ENCODE measurements around the gene TJP1.

The TJP1 gene

GRCh38 chr15:29669823-29670222 lies 152.4 kb downstream of the TJP1 start:
- Histone ChIP-seq H3K27ac (ENCODE audit: extremely low read depth, low read depth, low read length) (no peak overlapping the region), H3K36me3 (ENCODE audit: control insufficient read depth in 2 of 2, insufficient read depth in 1 of 2, low read length in 2 of 2) (no peaks in the 10 kb centered on the region), H3K4me3 (ENCODE audit: low read depth, low read length) (no peak overlapping the region), H3K9me3 (ENCODE audit: control insufficient read depth, insufficient read depth, low read depth, low read length) (no peaks in the 10 kb centered on the region), H3K4me1 (ENCODE audit: control insufficient read depth, insufficient read depth, low read length) (no peaks in the 10 kb centered on the region)
- TF ChIP-seq TRIM28 (IDR thresholded peaks at IDR 0.05; ENCODE audit: borderline replicate concordance, low read length): no peak
- TF ChIP-seq ZSCAN4 (tag by site-specific recombination; IDR thresholded peaks at IDR 0.05): no peak
- TF ChIP-seq SP2 (tag by site-specific recombination; IDR thresholded peaks at IDR 0.05): no peak
- no peak for TF ChIP-seq ZNF114 (tag by site-specific recombination; IDR thresholded peaks at IDR 0.05)
- no peak for TF ChIP-seq ZSCAN16 (tag by site-specific recombination; IDR thresholded peaks at IDR 0.05)
- TF ChIP-seq ZNF658 (tag by site-specific recombination; IDR thresholded peaks at IDR 0.05): no peak
- TF ChIP-seq SCRT2 (tag by site-specific recombination; IDR thresholded peaks at IDR 0.05): no peak
- no peak for TF ChIP-seq GLI4 (tag by site-specific recombination; IDR thresholded peaks at IDR 0.05)
- TF ChIP-seq ZNF23 (tag by site-specific recombination; IDR thresholded peaks at IDR 0.05; ENCODE audit: borderline replicate concordance): no peak
- TF ChIP-seq ZBTB48 (tag by site-specific recombination; IDR thresholded peaks at IDR 0.05): no peak
- ChIA-PET POLR2A (no interaction called here), CTCF (interaction anchor here (0.7 to 1.9 kb wide), 3 partner anchors 256 to 673 kb away, joined by 3 to 11 read pairs (median 3); no protein-coding TSS in a partner anchor)

GRCh38 chr15:29668120-29668602 lies 154.1 kb downstream of the TJP1 start:
- CTCF ChIA-PET: interaction anchor here (0.6 to 2.3 kb wide), 6 partner anchors 12 to 407 kb away, joined by 3 to 11 read pairs (median 4); no protein-coding TSS in a partner anchor
- H3K36me3 ChIP-seq (ENCODE audit: control insufficient read depth in 2 of 2, insufficient read depth in 1 of 2, low read length in 2 of 2): no peaks in the 10 kb centered on the region
- H3K27ac ChIP-seq (ENCODE audit: extremely low read depth, low read depth, low read length): no peak overlapping the region
- TF ChIP-seq ZNF610 (tag by site-specific recombination; IDR thresholded peaks at IDR 0.05; ENCODE audit: borderline replicate concordance) (peak; percentile 18; the same call in 1 of the 2 replicates), ZNF2 (tag by site-specific recombination; IDR thresholded peaks at IDR 0.05) (0 out of 2 replicates have a peak, but pooled peaks have one; percentile 40), ZNF624 (tag by site-specific recombination; IDR thresholded peaks at IDR 0.05) (no peak), ZNF660 (tag by site-specific recombination; IDR thresholded peaks at IDR 0.05) (peak; percentile 61; the same call in 1 of the 2 replicates), ZNF10 (tag by site-specific recombination; IDR thresholded peaks at IDR 0.05) (peak; percentile 95), CTCF (tag by site-specific recombination; IDR thresholded peaks at IDR 0.05) (peak; percentile 67), ZNF292 (tag by site-specific recombination; IDR thresholded peaks at IDR 0.05; ENCODE audit: borderline replicate concordance, low read depth) (no peak), ZBTB17 (tag by site-specific recombination; IDR thresholded peaks at IDR 0.05) (0 out of 2 replicates have a peak, but pooled peaks have one; percentile 35), ZNF426 (tag by site-specific recombination; IDR thresholded peaks at IDR 0.05) (no peak), ZNF266 (tag by site-specific recombination; IDR thresholded peaks at IDR 0.05; ENCODE audit: low read depth) (no peak), ZNF449 (tag by site-specific recombination; IDR thresholded peaks at IDR 0.05) (no peak), ZNF140 (tag by site-specific recombination; IDR thresholded peaks at IDR 0.05) (peak; percentile 78), SP7 (tag by site-specific recombination; IDR thresholded peaks at IDR 0.05) (peak; percentile 78), SETDB1 (IDR thresholded peaks at IDR 0.05; ENCODE audit: insufficient read length, low read length) (peak; percentile 42), SCRT1 (tag by site-specific recombination; IDR thresholded peaks at IDR 0.05; ENCODE audit: borderline replicate concordance) (peak; percentile 45; the same call in 1 of the 2 replicates), ZNF791 (tag by site-specific recombination; IDR thresholded peaks at IDR 0.05) (no peak), ZNF654 (tag by site-specific recombination; IDR thresholded peaks at IDR 0.05; ENCODE audit: low read depth) (peak; percentile 91), SCRT2 (tag by site-specific recombination; IDR thresholded peaks at IDR 0.05) (peak; percentile 65)
- no peaks in the 10 kb centered on the region for H3K4me1 ChIP-seq (ENCODE audit: control insufficient read depth, insufficient read depth, low read length)
- H3K9me3 ChIP-seq (ENCODE audit: control insufficient read depth, insufficient read depth, low read depth, low read length): no peaks in the 10 kb centered on the region
- no peak overlapping the region for H3K4me3 ChIP-seq (ENCODE audit: low read depth, low read length)
- POLR2A ChIA-PET: no interaction called here
